GM12891 (cell line): ENCODE results near the gene PIK3R3.

ENCODE experiments used
- PAX5 ChIP-seq: IDR thresholded peaks from 2 replicates; pipeline ENCODE4 v1.6.1; 2011; ENCODE audit warnings: low read length, moderate library complexity, mild to moderate bottlenecking; ENCODE audit not compliant: insufficient read depth, severe bottlenecking
- POLR2A ChIP-seq: IDR thresholded peaks from 2 replicates; pipeline ENCODE4 v1.6.1; 2011; ENCODE audit warnings: low read depth, low read length, control low read depth
- POLR2AphosphoS5 ChIP-seq: IDR thresholded peaks from 2 replicates; pipeline ENCODE4 v1.6.1; 2011; ENCODE audit warnings: low read depth, low read length, control low read depth
- POU2F2 ChIP-seq: IDR thresholded peaks from 2 replicates; pipeline ENCODE4 v1.6.1; 2011; ENCODE audit warnings: low read depth, mild to moderate bottlenecking, control low read depth, low read length, moderate library complexity
- SPI1 ChIP-seq: IDR thresholded peaks from 2 replicates; pipeline ENCODE4 v1.6.1; 2011; ENCODE audit warnings: low read depth, low read length, control low read depth
- TAF1 ChIP-seq: IDR thresholded peaks from 2 replicates; pipeline ENCODE4 v1.6.1; 2011; ENCODE audit warnings: low read depth, low read length, control low read depth

DNA sequence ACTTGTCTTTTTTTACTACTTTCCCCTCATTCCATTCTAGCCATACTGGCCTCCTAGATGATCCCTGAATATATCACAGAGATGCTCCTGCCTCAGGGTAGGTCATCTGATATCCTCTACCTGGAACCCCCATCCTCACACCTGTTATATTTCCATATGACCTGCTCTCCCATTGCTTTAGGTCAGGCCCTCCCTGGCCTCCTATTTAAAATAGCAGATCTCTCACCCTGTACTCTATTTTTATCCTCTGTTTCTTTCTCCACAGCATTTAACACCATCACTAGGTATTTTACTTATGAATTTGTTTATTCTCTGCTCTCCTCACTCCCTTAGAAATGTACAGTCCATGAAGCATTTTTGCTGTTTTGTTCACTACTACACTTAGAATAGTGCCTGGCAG, 13.6 kb downstream of the PIK3R3 start:
- TF ChIP-seq POLR2A (no peak), POLR2AphosphoS5 (no peak), TAF1 (no peak), SPI1 (no peak), POU2F2 (no peak), PAX5 (no peak)
